Cardiac fibroblast (primary cell): ENCODE measurements around the gene TP53BP1.
"Not testable (repeated sequence)": the region's sequence is repeated elsewhere in the genome, so short reads cannot be mapped to it uniquely, and the experiment has no call there.

Experiments
- DNase-seq, 2 donors: peaks; one replicate each; pipeline versions ENCODE4 v3.0.0 to v3.0.0-alpha.2; 2010; ENCODE audit warnings: low read depth in 2 of 2
- H3K4me3 ChIP-seq, 2 donors: replicated peaks in 1 of 2; 1 replicate in 1 of 2; 2 replicates in 1 of 2; pipeline ENCODE4 v1.5.1; 2011; ENCODE audit warnings: low read depth in 2 of 2, low read length in 2 of 2, mild to moderate bottlenecking in 2 of 2, moderate library complexity in 1 of 2
- CTCF ChIP-seq: IDR thresholded peaks from one replicate; pipeline ENCODE4 v1.5.1; 2011; ENCODE audit warnings: low read depth, mild to moderate bottlenecking, low read length, inconsistent platforms

The TP53BP1 gene

GRCh38 chr15:43492673-43493601 is at the start of gene TP53BP1:
Gene TP53BP1, minus strand, starts transcription at chr15:43493156. Its CDS starts 113 bp downstream, at chr15:43493043.
- no peak for TF ChIP-seq CTCF
- peak; percentile 94 to 96 for DNase-seq
- peak within 1 kb of the TSS; percentile 93 to 98 for H3K4me3 ChIP-seq

GRCh38 chr15:43541785-43542184 is 48.8 kb upstream of the TP53BP1 start:
- no peak overlapping the region for H3K4me3 ChIP-seq
- peak; percentile 35 to 50 for DNase-seq
- TF ChIP-seq CTCF, result no peak

GRCh38 chr15:43538091-43538490 is 45.1 kb upstream of the TP53BP1 start:
- TF ChIP-seq CTCF, result no peak
- no peak overlapping the region for H3K4me3 ChIP-seq
- DNase-seq, result no peak

- no peak overlapping the region for H3K4me3 ChIP-seq
- no peak for DNase-seq
- TF ChIP-seq CTCF, result no peak
These were observed 41.9 kb upstream of the TP53BP1 start for GRCh38 chr15:43534897-43535296.

GRCh38 chr15:43532826-43533225 is 39.9 kb upstream of the TP53BP1 start:
- DNase-seq, H3K4me3 ChIP-seq: not testable (repeated sequence)

GRCh38 chr15:43531018-43531670 is 38.2 kb upstream of the TP53BP1 start:
- no peak overlapping the region for H3K4me3 ChIP-seq
- DNase-seq, result no peak
- TF ChIP-seq CTCF, result no peak
